ENCODE results near the gene GJC2.

GJC2 gene

GRCh38 chr1:228104526-228105269, 45.0 kb upstream of the GJC2 start:
- no peak for TF ChIP-seq CTCF (IDR thresholded peaks at IDR 0.05; ENCODE audit: borderline replicate concordance, control extremely low read depth, extremely low read depth, insufficient read depth, missing control alignments)
- no peak for DNase-seq (ENCODE audit: low spot score)
- in situ Hi-C loops (cut with MboI; ENCODE audit: low sequenced_read_pairs, unreplicated experiment): no loop called here

- no peak for TF ChIP-seq CTCF (IDR thresholded peaks at IDR 0.05; ENCODE audit: borderline replicate concordance, control extremely low read depth, extremely low read depth, insufficient read depth, missing control alignments)
- in situ Hi-C loops (cut with MboI; ENCODE audit: low sequenced_read_pairs, unreplicated experiment): no loop called here
- no peak for DNase-seq (ENCODE audit: low spot score)
These were observed 44.3 kb upstream of the GJC2 start for GRCh38 chr1:228105270-228105995.

GRCh38 chr1:228105996-228106799, 43.5 kb upstream of the GJC2 start:
- no peak for DNase-seq (ENCODE audit: low spot score)
- TF ChIP-seq CTCF (IDR thresholded peaks at IDR 0.05; ENCODE audit: borderline replicate concordance, control extremely low read depth, extremely low read depth, insufficient read depth, missing control alignments): no peak
- in situ Hi-C loops (cut with MboI; ENCODE audit: low sequenced_read_pairs, unreplicated experiment): no loop called here

GRCh38 chr1:228106800-228107054, 43.0 kb upstream of the GJC2 start:
- DNase-seq (ENCODE audit: low spot score): no peak
- TF ChIP-seq CTCF (IDR thresholded peaks at IDR 0.05; ENCODE audit: borderline replicate concordance, control extremely low read depth, extremely low read depth, insufficient read depth, missing control alignments): no peak
- in situ Hi-C loops (cut with MboI; ENCODE audit: low sequenced_read_pairs, unreplicated experiment): no loop called here

- no peak for DNase-seq (ENCODE audit: low spot score)
- in situ Hi-C loops (cut with MboI; ENCODE audit: low sequenced_read_pairs, unreplicated experiment): no loop called here
- no peak for TF ChIP-seq CTCF (IDR thresholded peaks at IDR 0.05; ENCODE audit: borderline replicate concordance, control extremely low read depth, extremely low read depth, insufficient read depth, missing control alignments)
These were observed 42.1 kb upstream of the GJC2 start for GRCh38 chr1:228107636-228108035.

GRCh38 chr1:228108055-228108690, 41.6 kb upstream of the GJC2 start:
- TF ChIP-seq CTCF (IDR thresholded peaks at IDR 0.05; ENCODE audit: borderline replicate concordance, control extremely low read depth, extremely low read depth, insufficient read depth, missing control alignments): no peak
- in situ Hi-C loops (cut with MboI; ENCODE audit: low sequenced_read_pairs, unreplicated experiment): no loop called here
- no peak for DNase-seq (ENCODE audit: low spot score)

Measured in GM13976 (cell line).